ENCODE measurements around the gene KIT.

Gene KIT

GRCh38 chr4:54708339-54709279 is 50.9 kb downstream of the KIT start:
- DNase-seq: no peak

- DNase-seq: no peak
Measured at GRCh38 chr4:54709400-54709799, 51.6 kb downstream of the KIT start.

DNA sequence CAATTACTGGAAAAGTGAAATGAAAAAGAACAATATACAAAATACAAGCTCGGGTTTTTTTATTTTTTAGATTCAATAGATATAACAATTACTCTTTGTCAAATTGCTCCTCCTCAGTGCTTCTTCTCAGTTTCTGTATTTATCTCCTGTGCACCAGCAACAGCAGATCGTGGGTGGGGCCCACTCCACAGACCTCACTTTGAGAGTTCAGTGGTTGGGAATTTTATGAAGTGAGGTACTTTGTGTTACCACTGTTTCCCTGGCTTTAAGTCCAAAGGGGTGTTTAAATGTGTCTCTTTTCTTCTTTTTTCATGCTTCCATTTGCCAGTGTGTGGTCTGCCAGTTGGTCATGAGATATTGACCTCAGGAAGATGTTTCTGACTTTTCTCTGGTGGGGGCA is 54.4 kb downstream of the KIT start:
- no peak for DNase-seq

DNA sequence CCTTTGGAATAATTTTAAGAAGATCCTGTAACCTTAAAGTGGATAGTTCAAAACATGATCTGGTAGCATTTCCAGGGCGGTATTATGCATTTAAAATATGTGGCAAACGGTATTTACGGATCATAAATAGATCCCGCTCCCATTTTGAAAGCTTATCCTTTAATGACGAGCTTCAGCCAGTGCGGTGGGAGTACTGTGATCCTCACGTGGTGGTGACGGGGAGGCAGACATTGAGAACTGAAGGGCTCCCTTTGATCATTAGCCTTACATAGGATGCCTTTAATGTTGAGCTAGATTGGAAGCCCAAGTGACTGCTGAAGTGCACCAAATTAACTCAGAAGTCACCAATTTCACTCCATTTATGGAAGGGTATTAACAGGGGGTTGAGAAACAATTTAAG is 56.9 kb downstream of the KIT start:
- DNase-seq: no peak

- DNase-seq: no peak
Measured at GRCh38 chr4:54716478-54717065, 58.8 kb downstream of the KIT start.

DNA sequence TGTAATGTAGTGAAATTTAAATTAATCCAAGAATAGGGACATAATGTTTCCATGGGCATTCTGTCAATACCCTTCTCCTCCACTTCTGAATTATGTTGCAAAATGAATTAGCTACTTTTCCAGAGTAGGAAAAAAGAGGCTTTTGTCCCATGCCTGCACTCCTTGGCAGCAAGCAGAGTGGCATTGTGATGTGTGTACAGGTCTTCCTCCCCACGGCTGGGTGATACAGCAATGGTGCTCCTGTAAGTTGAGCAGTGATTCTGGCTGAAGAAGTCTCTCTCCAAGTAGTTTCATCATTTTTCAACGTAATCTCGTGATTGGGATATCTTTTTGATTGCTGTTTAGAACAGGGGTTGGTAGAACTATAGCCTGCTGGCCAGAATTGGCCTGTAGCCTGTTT is 59.9 kb downstream of the KIT start:
- no peak for DNase-seq

- no peak for DNase-seq
Measured at GRCh38 chr4:54719378-54719777, 61.6 kb downstream of the KIT start.

- no peak for DNase-seq
Measured at GRCh38 chr4:54723220-54723619, 65.5 kb downstream of the KIT start.

- no peak for DNase-seq
Measured at GRCh38 chr4:54723820-54724219, 66.1 kb downstream of the KIT start.

- no peak for DNase-seq
Measured at GRCh38 chr4:54726907-54727306, 69.2 kb downstream of the KIT start.

DNA sequence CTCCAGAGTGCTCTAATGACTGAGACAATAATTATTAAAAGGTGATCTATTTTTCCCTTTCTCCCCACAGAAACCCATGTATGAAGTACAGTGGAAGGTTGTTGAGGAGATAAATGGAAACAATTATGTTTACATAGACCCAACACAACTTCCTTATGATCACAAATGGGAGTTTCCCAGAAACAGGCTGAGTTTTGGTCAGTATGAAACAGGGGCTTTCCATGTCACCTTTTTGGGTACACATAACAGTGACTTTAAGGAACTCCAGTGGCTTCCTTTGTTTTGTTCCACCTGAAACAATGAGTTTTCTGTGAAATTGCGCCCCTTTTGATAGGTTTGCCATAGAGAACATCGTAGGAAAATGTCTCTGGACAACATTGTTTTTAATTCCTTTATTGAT is 69.6 kb downstream of the KIT start:
- no peak for DNase-seq

DNA sequence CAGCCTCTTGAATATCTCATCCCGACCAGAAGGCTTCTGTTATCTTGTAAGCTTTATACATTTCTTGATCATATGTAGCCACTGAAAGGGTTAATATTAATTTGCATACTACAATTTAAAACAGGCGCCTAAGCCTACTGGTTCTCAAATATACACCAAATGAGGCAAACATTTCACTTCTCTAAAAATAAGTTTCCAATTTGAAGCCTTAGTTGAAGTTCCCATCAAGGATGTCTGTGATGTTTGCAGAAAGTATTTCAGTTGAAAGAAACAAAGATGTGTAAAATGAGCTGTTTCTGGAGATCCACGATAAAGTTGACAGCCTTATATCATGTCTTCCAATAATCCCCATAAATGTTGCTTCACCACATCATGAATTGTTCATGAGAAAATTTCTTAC is 70.6 kb downstream of the KIT start:
- no peak for DNase-seq

DNA sequence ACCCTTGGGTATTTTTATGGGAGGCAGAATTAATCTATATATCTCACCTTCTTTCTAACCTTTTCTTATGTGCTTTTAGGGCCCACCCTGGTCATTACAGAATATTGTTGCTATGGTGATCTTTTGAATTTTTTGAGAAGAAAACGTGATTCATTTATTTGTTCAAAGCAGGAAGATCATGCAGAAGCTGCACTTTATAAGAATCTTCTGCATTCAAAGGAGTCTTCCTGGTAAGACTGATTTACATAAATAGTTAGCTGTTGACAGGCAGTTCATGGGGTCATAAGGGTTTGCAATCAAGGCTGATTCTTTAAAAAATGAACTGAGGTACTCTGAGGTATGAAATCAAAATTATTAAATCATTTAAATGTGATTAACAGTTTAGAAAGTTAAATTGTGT is 71.5 kb downstream of the KIT start:
- DNase-seq: no peak

- no peak for DNase-seq
Measured at GRCh38 chr4:54730581-54730980, 72.8 kb downstream of the KIT start.

DNA sequence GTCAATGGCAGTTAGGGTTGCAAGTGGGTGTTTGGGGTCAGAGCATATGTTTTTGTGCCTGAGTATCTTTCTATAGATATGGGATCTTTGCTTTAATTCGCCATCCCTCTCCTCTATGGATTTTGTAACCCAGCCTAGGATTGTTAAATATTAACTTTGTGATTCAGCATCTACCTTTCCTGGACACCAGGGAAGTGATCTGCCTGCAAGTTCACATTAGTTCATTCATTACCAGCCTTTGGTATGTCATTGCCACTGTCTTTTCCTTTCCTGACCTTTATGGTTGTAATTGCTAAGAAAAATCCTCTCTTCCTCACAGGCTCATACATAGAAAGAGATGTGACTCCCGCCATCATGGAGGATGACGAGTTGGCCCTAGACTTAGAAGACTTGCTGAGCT is 73.8 kb downstream of the KIT start:
- no peak for DNase-seq

DNA sequence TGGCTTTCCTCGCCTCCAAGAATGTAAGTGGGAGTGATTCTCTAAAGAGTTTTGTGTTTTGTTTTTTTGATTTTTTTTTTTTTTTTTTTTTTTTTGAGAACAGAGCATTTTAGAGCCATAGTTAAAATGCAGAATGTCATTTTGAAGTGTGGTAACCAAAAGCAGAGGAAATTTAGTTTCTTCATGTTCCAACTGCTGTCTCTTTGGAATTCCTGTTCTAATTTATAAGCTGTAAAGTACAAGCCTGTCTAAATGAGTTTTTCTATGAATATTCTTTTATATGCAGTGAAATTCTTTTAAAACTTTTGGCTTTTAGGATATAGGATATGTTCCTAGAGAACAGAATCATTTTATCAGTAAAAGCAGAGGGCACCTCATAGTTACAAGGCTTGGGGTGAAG is 74.2 kb downstream of the KIT start:
- no peak for DNase-seq

GRCh38 chr4:54737421-54737820 is 79.7 kb downstream of the KIT start:
- DNase-seq: no peak

DNA sequence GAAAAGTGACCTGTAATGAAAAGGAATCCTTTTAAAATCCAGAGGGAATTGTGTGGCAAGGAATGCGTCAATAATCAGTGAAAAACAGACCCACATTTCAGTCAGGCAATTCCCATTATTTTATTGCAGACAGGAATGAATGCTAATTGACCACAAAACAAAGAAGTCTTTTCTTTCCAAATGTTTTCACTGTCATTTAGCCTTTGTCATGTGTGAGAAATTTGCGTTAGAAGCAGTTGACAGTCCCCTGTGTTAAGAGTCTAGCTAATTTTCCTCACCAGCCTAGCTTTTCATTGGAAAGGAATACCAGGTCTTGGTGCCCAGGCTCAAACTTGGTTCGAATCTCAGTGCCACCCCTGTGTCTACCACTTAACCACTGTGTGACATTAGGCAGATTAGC is 83.4 kb downstream of the KIT start:
- no peak for DNase-seq

DNA sequence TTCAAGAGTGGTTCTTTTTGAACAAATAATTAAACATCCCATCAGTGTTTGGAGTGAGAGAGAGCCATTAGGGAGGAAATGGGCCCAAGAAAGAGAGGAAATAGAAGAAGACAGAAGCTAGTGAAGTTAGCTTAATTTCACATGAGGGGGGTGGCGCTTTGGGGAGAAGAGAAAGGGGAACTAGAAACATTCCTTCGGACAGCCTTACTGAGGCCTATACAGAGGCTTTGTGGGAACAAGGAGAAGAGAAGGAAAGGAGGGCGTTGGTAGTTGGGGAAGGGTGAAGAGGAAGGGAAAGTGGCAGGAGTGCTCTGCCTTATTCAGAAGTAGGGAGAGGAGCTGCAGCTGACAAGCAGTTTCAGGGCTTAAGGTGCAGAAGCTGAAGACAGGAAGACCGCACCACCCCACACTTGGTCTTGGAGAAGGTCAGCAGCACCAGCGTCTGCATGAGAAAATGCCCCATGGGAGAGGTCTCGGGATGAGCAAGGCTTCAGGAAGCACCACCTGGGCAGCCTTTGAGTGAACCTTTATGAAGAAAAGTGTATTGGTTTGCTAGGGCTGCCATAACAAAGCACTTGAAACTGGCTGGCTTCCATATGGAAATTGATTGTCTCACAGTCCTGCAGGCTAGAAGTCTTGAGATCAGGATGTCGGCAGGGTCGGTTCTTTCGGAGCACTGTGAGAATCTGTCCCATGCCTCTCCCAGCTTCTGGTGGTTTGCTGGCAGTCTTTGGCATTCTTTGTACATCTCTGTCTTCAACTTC is 85.1 kb downstream of the KIT start:
- no peak for DNase-seq

- DNase-seq: no peak
Measured at GRCh38 chr4:54743562-54743961, 85.8 kb downstream of the KIT start.

DNA sequence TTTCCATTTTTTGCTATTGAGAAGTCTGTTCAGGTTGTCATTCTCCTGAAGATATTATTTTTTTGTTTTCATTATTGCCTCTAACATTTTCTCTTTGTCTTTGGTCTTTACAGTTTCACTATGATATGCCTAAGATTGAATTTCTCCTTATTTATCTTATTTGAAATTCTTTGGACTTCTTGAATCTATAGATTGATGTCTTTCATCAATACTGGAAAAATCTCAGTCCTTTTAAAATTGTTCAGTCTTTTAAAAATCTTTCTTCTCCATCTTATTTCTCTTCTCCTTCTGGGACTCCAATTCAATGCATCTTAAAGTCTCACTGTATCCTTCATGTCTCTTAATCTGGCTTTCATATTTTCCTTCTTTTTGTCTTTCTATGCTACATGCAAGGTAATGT is 86.7 kb downstream of the KIT start:
- DNase-seq: no peak

GRCh38 chr4:54745031-54745770 is 87.4 kb downstream of the KIT start:
- no peak for DNase-seq

DNA sequence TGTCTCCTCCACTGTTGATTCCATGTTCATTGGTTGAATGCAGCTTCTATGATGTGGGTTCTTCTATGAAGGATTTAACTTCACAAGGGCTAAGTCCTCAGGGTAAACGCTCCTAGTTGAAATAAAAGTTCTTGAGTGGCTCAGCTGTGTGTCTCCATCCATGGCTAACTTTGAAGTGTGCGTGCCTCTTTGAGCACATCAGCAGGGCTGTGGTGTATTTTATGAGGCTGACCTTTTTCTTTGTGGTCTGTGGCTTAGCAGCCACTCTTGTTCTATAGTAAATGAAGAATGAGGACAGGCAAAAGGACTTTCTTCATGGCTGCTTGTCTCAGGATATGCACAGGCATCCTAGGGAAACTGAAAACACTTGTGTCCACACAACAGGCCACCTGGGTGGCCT is 88.5 kb downstream of the KIT start:
- DNase-seq: no peak
